ENCODE results near the gene SLC16A13.

Gene SLC16A13

GRCh38 chr17:7011942-7012254 lies 23.9 kb upstream of the SLC16A13 start:
- no peak for DNase-seq (ENCODE audit: low read depth in 2 of 2)

GRCh38 chr17:7014261-7014994 lies 21.4 kb upstream of the SLC16A13 start:
- DNase-seq (ENCODE audit: low read depth in 2 of 2): peak; percentile 95 to 97

DNA sequence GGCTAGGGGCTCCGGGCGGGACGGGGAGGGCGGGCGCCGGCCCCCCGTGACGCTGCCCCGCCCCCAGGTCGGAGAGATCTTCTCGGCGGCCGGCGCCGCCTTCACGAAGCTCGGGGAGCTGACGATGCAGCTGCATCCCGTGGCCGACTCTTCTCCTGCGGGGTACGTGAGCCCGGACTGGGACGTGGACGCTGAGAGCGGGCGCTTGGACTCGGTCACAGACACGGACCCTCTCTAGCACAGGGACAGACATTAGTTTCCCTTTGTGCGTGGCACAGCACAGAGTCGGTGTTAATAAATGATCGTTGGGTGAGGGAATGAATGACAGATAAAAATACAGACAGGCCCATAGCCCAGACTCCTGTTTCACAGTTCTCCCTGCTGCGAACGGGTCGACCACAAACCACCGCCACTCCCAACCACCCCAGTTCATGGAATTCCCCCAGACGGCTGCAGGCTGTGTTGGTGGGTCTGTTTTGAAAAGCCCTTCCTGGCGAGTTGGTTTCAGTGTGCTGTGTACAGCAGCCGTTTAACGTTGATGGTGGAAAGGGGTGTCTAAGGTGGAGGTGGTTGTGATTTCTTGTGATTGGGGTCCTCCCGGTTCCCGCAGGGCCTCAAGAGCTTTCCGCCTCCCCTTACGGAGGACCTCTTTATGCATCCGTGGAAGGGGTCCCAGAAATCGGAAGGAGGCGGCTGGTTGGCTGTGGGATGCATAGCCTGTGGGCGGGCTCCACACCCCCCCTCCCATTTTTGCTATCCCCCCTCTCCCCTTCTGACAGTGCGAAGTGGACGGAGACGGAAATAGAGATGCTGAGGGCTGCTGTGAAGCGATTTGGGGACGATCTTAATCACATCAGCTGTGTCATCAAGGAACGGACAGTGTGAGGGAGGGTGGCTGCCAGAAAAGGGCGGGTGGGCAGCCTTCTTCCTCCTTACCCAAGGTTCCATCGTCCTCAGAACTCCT lies 20.5 kb upstream of the SLC16A13 start:
- peak; percentile 40 to 77 for DNase-seq (ENCODE audit: low read depth in 2 of 2)

DNA sequence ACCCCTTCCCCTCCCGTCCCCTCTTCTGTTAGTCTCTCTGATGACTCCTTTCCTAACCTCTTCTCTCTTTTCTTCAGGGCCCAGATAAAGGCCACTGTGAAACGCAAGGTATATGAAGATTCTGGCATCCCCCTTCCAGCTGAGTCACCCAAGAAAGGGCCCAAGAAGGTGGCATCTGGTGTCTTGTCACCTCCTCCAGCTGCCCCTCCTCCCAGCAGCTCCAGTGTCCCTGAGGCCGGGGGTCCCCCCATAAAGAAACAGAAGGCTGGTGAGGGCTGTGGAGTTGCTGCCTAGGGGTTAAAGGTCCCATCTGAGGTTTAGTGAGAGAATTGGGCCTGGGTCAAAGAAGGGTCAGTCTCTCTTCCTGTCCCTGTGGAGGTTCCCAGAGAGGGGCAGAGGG lies 19.4 kb upstream of the SLC16A13 start:
- DNase-seq (ENCODE audit: low read depth in 2 of 2): no peak

- no peak for DNase-seq (ENCODE audit: low read depth in 2 of 2)
Measured at GRCh38 chr17:7016886-7017826, 18.7 kb upstream of the SLC16A13 start.

- DNase-seq (ENCODE audit: low read depth in 2 of 2): no peak
Measured at GRCh38 chr17:7017827-7018200, 18.0 kb upstream of the SLC16A13 start.

DNA sequence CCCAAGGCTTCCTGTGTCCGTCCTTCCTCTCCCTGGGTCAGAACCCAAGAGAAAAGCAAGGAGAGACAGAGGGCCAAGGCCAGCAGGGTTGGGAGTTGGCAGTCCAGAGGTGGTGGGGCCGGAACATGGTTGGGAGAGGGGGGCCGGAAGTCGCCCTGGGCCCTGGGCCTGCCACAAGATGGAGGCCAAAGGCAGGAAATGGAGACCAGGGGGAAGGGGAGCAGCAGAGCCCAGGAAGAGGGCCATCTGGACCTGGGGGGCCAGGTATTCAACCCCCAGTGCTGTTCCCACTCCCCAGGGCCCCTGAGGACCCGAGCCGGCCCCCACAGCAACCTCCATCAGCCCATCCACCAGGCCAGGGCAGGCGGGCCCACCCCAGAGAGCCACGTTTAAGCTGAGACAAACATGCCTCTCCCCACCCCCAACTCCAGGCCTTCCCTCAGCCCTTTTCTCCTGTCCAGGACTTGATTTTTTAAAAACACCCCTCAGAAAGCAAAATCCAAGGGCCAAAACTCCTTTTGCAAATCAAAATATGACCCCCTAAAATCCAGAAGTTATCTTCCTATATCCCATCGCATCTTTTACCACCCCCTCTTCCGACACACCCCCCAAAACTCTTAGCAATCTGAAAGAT lies 17.4 kb upstream of the SLC16A13 start:
- DNase-seq (ENCODE audit: low read depth in 2 of 2): no peak

DNA sequence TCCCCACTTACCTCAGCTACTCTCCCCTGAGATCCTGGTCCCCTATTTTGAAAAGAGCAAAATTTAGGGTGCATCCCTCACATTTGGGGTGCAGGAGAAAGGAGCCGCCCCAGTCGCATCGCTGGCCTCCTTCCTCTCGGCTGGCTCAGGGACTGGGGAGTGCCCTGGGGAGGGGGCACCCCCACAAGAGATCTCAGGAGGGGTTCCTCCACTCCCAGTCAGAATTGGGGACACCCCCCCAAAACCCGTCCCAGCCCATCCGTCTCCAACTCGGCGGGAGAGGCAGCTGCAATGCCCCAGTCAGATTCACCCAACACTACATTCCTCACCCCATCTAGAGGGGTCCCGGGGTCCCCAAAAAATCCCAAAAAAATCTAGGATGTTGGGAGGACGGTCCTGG lies 16.4 kb upstream of the SLC16A13 start:
- DNase-seq (ENCODE audit: low read depth in 2 of 2): no peak

DNA sequence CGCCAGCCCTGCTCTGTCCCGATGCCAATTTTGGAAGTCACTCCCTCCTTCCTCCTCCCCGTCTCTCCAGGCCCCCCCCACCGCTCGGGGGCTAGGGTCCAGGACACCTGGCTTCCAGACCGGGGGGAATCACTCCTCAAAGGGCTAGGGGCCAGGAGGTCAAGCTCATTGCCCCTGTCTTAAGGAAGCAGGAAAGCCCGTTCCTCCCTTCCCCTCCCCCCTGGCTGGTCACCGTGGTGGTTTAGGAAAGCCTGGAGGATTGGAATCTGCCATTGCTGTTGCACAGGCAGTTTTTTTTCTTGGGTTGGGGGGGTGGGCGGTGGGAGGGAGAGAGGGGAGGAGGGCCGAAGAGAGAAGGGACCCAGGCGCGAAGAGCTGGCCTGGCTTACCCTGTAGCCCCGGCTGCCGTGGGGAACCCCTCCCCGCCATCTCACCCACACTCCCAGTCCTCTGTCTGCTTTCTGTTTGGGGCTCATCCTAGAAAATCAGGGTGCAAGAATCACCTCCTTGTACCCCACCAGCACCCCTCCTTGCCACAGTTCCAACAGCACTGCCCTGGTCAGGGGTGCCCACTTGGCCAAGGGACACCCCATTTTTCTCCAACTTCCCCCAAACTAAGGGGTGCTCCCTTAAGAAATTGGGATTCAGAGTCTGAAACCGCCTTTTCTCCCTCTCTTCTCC lies 15.8 kb upstream of the SLC16A13 start:
- no peak for DNase-seq (ENCODE audit: low read depth in 2 of 2)

GRCh38 chr17:7020894-7021664 lies 14.7 kb upstream of the SLC16A13 start:
- DNase-seq (ENCODE audit: low read depth in 2 of 2): no peak

DNA sequence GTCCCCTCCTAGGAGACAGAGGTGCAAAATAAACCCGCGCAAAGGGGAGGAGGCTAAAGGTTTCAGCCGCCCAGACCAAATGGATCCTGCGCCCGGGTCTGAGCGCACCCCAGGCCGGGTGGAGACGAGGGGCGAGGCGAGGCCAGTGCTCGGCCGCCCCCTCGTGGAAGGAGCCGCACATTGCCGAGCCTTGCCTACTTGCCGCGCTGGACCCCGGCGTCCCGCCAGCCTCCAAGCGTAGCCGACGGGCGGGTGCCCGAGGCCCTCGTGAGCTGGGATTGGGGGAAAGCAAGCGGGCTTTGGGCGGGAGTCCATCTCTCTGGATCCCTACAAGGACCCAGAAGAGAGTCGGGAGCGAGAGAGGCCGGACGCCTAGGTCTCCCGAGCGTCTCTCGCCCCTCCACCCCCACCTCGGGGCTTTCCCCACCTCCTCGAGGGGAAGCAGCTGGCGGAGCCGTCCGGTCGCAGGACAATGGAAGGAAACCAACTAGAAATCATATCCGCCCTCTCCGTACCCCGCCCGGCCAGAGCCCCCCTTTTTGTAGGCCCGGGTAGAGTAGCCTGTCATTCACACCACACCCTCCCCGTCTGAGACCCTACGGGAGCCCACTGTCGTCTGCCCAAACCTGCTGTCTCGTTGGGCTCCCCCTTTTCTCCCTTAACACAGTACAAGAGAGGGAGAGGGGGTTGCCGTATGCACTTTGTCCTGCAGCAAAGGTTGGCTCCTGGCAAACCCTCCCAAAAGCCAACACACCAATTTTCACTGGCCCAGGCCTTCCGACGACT lies 13.6 kb upstream of the SLC16A13 start:
- DNase-seq (ENCODE audit: low read depth in 2 of 2): peak; percentile 75 to 76

DNA sequence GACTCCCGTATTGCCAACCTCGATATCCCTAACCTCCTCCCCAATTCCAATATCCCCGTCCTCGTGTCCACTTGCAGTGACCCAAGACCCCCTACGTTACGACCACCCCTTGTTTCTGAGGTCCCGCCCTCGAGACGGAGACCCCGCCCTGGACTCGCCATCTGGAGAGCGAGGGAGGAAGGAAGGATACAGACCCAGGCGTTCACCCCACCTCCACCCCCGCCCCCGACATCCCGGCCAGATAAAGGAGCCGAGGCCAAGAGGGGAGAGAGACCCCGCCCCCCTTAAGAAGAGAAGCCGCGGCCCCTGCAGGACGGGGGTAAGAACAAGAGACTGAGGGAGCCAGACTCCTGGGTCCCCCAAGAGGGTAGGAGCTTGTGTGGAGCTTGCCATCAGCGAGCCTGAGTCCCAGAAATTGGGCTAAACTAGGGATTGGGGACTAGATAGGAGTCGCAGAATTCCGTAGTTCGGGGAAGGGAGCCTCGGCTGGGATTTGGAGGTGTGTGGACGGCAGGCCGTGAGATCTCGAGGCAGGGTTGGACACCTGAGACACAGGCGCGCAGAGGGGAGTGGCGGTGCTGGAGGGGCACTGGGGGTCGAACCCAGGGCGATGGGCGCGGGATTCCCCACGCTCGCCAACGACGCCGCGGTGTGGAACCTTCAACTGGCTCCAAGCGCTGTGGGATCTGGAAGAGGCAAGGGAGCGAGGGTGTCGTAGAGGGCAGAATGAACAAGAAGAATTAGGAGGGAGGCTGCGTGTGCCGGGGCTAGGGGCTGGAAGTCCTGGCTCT lies 12.8 kb upstream of the SLC16A13 start, which contains the start of gene BCL6B:
BCL6B (plus strand) TSS at position 270 of the 791 bp plus-strand sequence. CDS start 622 bp downstream, outside the sequence.
- DNase-seq (ENCODE audit: low read depth in 2 of 2): no peak

DNA sequence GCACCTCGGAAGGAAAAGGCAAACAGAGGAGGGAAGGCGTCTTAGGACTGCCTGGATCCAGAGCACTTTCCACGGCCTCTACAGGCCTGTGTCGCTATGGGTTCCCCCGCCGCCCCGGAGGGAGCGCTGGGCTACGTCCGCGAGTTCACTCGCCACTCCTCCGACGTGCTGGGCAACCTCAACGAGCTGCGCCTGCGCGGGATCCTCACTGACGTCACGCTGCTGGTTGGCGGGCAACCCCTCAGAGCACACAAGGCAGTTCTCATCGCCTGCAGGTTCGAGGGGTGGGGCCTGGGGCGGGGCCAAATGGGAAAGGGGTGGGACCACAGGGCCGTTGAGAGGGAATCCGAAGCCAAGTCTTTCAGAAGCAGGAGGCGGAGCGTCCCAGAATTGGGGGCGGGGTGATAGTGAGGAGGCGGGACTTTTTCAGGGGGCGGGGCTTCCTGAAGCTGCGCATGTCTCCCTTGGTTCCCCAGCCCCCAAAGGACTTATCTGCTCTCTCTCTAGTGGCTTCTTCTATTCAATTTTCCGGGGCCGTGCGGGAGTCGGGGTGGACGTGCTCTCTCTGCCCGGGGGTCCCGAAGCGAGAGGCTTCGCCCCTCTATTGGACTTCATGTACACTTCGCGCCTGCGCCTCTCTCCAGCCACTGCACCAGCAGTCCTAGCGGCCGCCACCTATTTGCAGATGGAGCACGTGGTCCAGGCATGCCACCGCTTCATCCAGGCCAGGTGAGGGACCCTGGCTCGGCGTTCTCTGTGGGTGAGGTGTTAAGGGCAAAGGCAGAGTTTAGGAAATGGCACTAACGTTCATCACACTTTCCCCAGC lies 12.0 kb upstream of the SLC16A13 start:
- DNase-seq (ENCODE audit: low read depth in 2 of 2): peak; percentile 92 to 96

- no peak for DNase-seq (ENCODE audit: low read depth in 2 of 2)
Measured at GRCh38 chr17:7024402-7024785, 11.4 kb upstream of the SLC16A13 start.

DNA sequence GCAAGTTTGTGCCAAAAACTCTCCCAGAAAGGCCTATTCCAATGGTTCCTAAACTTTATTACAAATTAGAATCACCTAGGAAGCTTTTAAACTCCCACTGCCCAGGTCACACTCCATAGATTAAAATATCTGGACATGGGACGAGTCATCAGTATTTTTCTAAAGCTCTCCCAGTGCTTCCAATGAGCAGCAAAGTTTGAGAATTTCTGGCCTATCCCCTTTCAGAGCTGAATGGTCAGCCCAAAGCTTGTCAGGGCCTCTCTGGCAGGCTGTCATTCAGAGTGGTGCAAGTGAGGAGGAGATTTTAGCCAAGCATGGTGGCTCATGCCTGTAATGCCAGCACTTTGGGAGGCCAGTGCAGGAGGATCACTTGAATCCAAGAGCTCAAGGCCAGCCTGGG lies 10.6 kb upstream of the SLC16A13 start:
- DNase-seq (ENCODE audit: low read depth in 2 of 2): no peak

DNA sequence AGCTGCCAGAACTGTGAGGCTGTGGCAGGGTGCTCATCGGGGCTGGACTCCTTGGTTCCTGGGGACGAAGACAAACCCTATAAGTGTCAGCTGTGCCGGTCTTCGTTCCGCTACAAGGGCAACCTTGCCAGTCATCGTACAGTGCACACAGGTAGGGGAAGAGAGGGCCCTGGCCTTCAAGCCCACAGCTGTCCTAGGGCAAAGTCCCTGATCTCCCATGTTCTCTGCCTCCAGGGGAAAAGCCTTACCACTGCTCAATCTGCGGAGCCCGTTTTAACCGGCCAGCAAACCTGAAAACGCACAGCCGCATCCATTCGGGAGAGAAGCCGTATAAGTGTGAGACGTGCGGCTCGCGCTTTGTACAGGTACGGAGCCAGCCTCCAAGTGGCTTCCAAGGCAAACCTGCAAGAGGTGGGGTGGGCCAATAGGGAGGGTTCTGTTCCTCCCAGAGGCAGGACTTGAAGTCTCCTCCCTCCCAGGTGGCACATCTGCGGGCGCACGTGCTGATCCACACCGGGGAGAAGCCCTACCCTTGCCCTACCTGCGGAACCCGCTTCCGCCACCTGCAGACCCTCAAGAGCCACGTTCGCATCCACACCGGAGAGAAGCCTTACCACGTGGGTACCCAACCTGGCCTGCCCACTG lies 9.2 kb upstream of the SLC16A13 start:
- DNase-seq (ENCODE audit: low read depth in 2 of 2): no peak

- no peak for DNase-seq (ENCODE audit: low read depth in 2 of 2)
Measured at GRCh38 chr17:7027335-7027734, 8.5 kb upstream of the SLC16A13 start.

Measured in stimulated activated CD4-positive, alpha-beta T cell treated with anti-CD3 and anti-CD28 coated beads, Interleukin-4, amount 100 ng/mL, for 48 hours (primary cell).